ENCODE results near the gene SLC27A3. TPM values are rescaled to one million over a fixed set of nuclear protein-coding genes. Genes with fewer than 3 reads are reported as not detected.

SLC27A3 gene
- total RNA-seq, 1 donor from 2014 or later: 315 TPM

DNA sequence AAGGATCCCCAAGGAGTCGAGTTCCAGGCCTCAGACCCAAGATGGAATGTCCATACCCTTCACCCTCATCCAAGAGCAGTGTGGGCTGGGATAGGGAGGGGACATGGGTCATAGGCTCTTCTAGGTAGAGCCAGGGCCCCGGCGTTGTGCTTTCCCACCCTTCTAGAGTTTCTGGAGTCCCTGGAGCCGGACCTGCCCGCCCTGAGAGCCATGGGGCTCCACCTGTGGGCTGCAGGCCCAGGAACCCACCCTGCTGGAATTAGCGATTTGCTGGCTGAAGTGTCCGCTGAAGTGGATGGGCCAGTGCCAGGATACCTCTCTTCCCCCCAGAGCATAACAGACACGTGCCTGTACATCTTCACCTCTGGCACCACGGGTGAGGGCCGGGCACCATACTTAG is 1.1 kb downstream of the SLC27A3 start:
- Histone ChIP-seq H3K4me3 (peak overlapping the region; percentile 78 to 85), H3K36me3 (peaks cover 28 to 35% of the 10 kb centered on the region in 2 donors), H3K27me3 (no peaks in the 10 kb centered on the region), H3K27ac (peak overlapping the region; percentile 92 to 93), H3K4me1 (peaks cover 22 to 56% of the 10 kb centered on the region in 2 donors), H3K9me3 (no peaks in the 10 kb centered on the region)
- no peak for DNase-seq (ENCODE audit: low spot score in 2 of 2)
- intact Hi-C loops (cut with DNase I): loop anchor here (10.0 kb wide), 1 partner anchor 242 kb away; the partner anchor contains the start of gene S100A6
- TF ChIP-seq CTCF (IDR thresholded peaks at IDR 0.05): no peak

DNA sequence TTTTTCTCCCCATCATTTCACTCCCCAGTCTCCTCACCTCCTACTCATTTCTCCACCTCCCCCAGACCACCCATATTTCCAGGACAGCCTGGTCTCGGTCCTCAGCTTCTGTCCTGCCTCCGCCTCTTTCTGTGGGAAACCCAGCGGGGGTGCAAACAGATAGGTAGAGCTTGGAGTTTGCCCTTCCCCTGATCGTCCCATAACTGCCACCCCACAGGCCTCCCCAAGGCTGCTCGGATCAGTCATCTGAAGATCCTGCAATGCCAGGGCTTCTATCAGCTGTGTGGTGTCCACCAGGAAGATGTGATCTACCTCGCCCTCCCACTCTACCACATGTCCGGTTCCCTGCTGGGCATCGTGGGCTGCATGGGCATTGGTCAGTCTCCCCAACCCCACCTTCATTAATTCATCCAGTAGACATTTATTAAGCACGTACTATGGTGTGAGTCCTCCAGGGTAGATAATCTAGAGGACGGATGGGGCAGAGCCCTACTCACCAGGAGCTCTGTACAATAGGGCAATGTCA is 1.7 kb downstream of the SLC27A3 start:
- Histone ChIP-seq H3K27ac (peak overlapping the region; percentile 92 to 93), H3K9me3 (no peaks in the 10 kb centered on the region), H3K4me1 (peaks cover 22 to 52% of the 10 kb centered on the region in 2 donors), H3K4me3 (peak overlapping the region; percentile 78 to 85), H3K27me3 (no peaks in the 10 kb centered on the region), H3K36me3 (peaks cover 24 to 33% of the 10 kb centered on the region in 2 donors)
- intact Hi-C loops (cut with DNase I): loop anchor here (10.0 kb wide), 1 partner anchor 242 kb away; the partner anchor contains the start of gene S100A6
- no peak for DNase-seq (ENCODE audit: low spot score in 2 of 2)
- no peak for TF ChIP-seq CTCF (IDR thresholded peaks at IDR 0.05)

- no peak for TF ChIP-seq CTCF (IDR thresholded peaks at IDR 0.05)
- Histone ChIP-seq H3K27ac (peak overlapping the region; percentile 92 to 93), H3K27me3 (no peaks in the 10 kb centered on the region), H3K4me1 (peaks cover 22 to 51% of the 10 kb centered on the region in 2 donors), H3K9me3 (no peaks in the 10 kb centered on the region), H3K4me3 (peak overlapping the region; percentile 78 to 85), H3K36me3 (peaks cover 17 to 27% of the 10 kb centered on the region in 2 donors)
- DNase-seq (ENCODE audit: low spot score in 2 of 2): peak in 1 of 2 donors; percentile 86
- intact Hi-C loops (cut with DNase I): loop anchor here (10.0 kb wide), 1 partner anchor 243 kb away; the partner anchor contains the start of gene S100A6
Measured at GRCh38 chr1:153777648-153778047, 2.4 kb downstream of the SLC27A3 start.

- Histone ChIP-seq H3K9me3 (no peaks in the 10 kb centered on the region), H3K4me1 (peaks cover 22 to 52% of the 10 kb centered on the region in 2 donors), H3K4me3 (peak overlapping the region; percentile 78 to 85), H3K36me3 (peaks cover 11 to 22% of the 10 kb centered on the region in 2 donors), H3K27me3 (no peaks in the 10 kb centered on the region), H3K27ac (peak overlapping the region; percentile 92 to 93)
- intact Hi-C loops (cut with DNase I): loop anchor here (10.0 kb wide), 1 partner anchor 243 kb away; the partner anchor contains the start of gene S100A6
- TF ChIP-seq CTCF (IDR thresholded peaks at IDR 0.05): no peak
- DNase-seq (ENCODE audit: low spot score in 2 of 2): no peak
Measured at GRCh38 chr1:153778051-153778823, 3.0 kb downstream of the SLC27A3 start.

DNA sequence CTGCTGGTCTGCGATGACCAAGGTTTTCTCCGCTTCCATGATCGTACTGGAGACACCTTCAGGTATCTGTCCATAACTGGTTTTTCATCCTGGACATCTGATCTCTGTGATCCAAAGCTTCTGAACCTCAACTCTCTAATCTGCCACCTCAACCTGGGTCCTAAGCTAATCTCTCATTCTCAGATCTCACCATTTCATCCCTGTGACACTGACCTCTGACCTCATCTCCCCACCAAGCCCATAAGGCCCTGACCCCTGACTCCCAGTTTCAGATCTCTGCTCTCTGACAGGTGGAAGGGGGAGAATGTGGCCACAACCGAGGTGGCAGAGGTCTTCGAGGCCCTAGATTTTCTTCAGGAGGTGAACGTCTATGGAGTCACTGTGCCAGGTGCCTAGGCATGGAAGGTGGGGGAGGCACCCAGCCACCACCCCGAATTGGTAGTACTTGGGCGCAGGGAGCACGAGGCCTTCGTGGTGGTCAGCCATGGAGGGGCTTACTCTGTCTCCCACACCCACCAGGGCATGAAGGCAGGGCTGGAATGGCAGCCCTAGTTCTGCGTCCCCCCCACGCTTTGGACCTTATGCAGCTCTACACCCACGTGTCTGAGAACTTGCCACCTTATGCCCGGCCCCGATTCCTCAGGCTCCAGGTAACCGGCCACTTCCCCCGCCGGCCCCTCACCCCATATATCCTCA is 3.8 kb downstream of the SLC27A3 start:
- intact Hi-C loops (cut with DNase I): loop anchor here (10.0 kb wide), 1 partner anchor 244 kb away; the partner anchor contains the start of gene S100A6
- Histone ChIP-seq H3K4me1 (peaks cover 21 to 47% of the 10 kb centered on the region in 2 donors), H3K4me3 (peak overlapping the region in 1 of 2 donors; percentile 78), H3K36me3 (peaks cover 8 to 18% of the 10 kb centered on the region in 2 donors), H3K27me3 (no peaks in the 10 kb centered on the region), H3K9me3 (no peaks in the 10 kb centered on the region), H3K27ac (peak overlapping the region; percentile 92 to 93)
- no peak for TF ChIP-seq CTCF (IDR thresholded peaks at IDR 0.05)
- no peak for DNase-seq (ENCODE audit: low spot score in 2 of 2)

Measured in ascending aorta (tissue), 2 donors.